Keratinocyte (primary cell): ENCODE data around the gene CNFN. TPM values are rescaled to one million over a fixed set of nuclear protein-coding genes. Genes with fewer than 3 reads are reported as not detected.

Experiments
- DNase-seq: peaks from one replicate; pipeline ENCODE4 v3.0.0-alpha.2; 2011; ENCODE audit warnings: low read depth, missing footprints, low spot score
- FAIRE-seq: peaks from 2 replicates; lab custom pipeline; 2011; peaks lifted over from hg19 to GRCh38; lab: Jason Lieb, UNC
- H2AFZ ChIP-seq: 2 replicates; pipeline ENCODE4 v1.6.0; 2012; ENCODE audit warnings: low read length, control low read depth, inconsistent platforms; ENCODE audit not compliant: control insufficient read depth
- H3K27ac ChIP-seq: 2 replicates; pipeline ENCODE4 v1.5.1; 2011; ENCODE audit warnings: low read length; ENCODE audit not compliant: control insufficient read depth, insufficient read depth
- H3K27me3 ChIP-seq: 3 replicates; pipeline ENCODE4 v1.6.0; 2011; ENCODE audit warnings: low read length; ENCODE audit not compliant: control insufficient read depth, insufficient read depth; ENCODE audit errors: extremely low read depth
- H3K36me3 ChIP-seq, 2 experiments: 2 replicates in 1 of 2; 3 replicates in 1 of 2; pipeline ENCODE4 v1.5.1; 2011; ENCODE audit warnings: low read length in 2 of 2, mild to moderate bottlenecking in 1 of 2; ENCODE audit not compliant: control insufficient read depth in 2 of 2, insufficient read depth in 2 of 2; ENCODE audit errors: extremely low read depth in 1 of 2
- H3K4me1 ChIP-seq: 3 replicates; pipeline ENCODE4 v1.5.1; 2011; ENCODE audit warnings: low read length; ENCODE audit not compliant: control insufficient read depth, insufficient read depth; ENCODE audit errors: extremely low read depth
- H3K4me2 ChIP-seq: 3 replicates; pipeline ENCODE4 v1.6.0; 2011; ENCODE audit warnings: low read depth, low read length; ENCODE audit not compliant: control insufficient read depth, insufficient read depth; ENCODE audit errors: extremely low read depth
- H3K4me3 ChIP-seq, 3 experiments: fragments of 200-600 bp in 1 of 3; sonication (generic) in 1 of 3; 2 replicates in 2 of 3; 3 replicates in 1 of 3; pipeline ENCODE4 v1.5.1; 2011 to 2016; ENCODE audit warnings: low read length in 3 of 3, mild to moderate bottlenecking in 3 of 3, control low read depth in 2 of 3, inconsistent platforms in 1 of 3, low read depth in 1 of 3, mixed read lengths in 1 of 3, mixed run types in 1 of 3, moderate library complexity in 1 of 3; ENCODE audit not compliant: control insufficient read depth in 2 of 3, insufficient read depth in 2 of 3; ENCODE audit errors: extremely low read depth in 1 of 3
- H3K79me2 ChIP-seq: 2 replicates; pipeline ENCODE4 v1.6.0; 2012; ENCODE audit warnings: low read length; ENCODE audit not compliant: control insufficient read depth, insufficient read depth
- H3K9ac ChIP-seq: 3 replicates; pipeline ENCODE4 v1.6.0; 2011; ENCODE audit warnings: low read length; ENCODE audit not compliant: control insufficient read depth, insufficient read depth; ENCODE audit errors: extremely low read depth
- H3K9me1 ChIP-seq: 3 replicates; pipeline ENCODE4 v1.6.0; 2011; ENCODE audit warnings: low read length; ENCODE audit not compliant: control insufficient read depth, insufficient read depth; ENCODE audit errors: extremely low read depth
- H3K9me3 ChIP-seq: 2 replicates; pipeline ENCODE4 v1.5.1; 2012; ENCODE audit warnings: low read depth, low read length; ENCODE audit not compliant: control insufficient read depth
- H4K20me1 ChIP-seq: 3 replicates; pipeline ENCODE4 v1.6.0; 2011; ENCODE audit warnings: low read length; ENCODE audit not compliant: control insufficient read depth, insufficient read depth; ENCODE audit errors: extremely low read depth
- EZH2 ChIP-seq: IDR thresholded peaks from one replicate; pipeline ENCODE4 v1.6.1; 2012; ENCODE audit warnings: inconsistent platforms, mild to moderate bottlenecking, low read length, moderate library complexity
- dilution Hi-C: fragments of 300-500 bp; cut with MboI; formaldehyde crosslinking; loops from one replicate; pipeline ENCODE4 v1.7.0; 2020; ENCODE audit warnings: low sequenced_read_pairs; ENCODE audit not compliant: extremely low pct_ligation_motif_present
- polyA plus RNA-seq, 5 experiments: library from polyadenylated mRNA; depleted of rRNA in 3 of 5; stranded (reverse) in 3 of 5; stranded (forward) in 1 of 5; unstranded in 1 of 5; fragments of >200 nt; gene quantifications; 1 replicate in 1 of 5; 2 replicates in 3 of 5; 3 replicates in 1 of 5; pipeline versions ENCODE4 v1.2.1 to v1.2.3, GENCODE V29; 2011 to 2012; ENCODE audit warnings: missing spikeins in 2 of 5, low read depth in 1 of 5, low replicate concordance in 1 of 5
- TF ChIP-seq, protein P1 (sequence below), 3 experiments: IDR thresholded peaks in 1 of 3; conservative IDR thresholded peaks in 1 of 3; optimal IDR thresholded peaks in 1 of 3; 2 replicates in 2 of 3; 3 replicates in 1 of 3; pipeline versions ENCODE3 to v1.5.1; 2011; ENCODE audit warnings: low read length in 3 of 3, mild to moderate bottlenecking in 3 of 3, moderate library complexity in 2 of 3, control low read depth in 1 of 3, inconsistent platforms in 1 of 3; ENCODE audit not compliant: insufficient read depth in 2 of 3; ENCODE audit errors: extremely low read depth in 1 of 3

The CNFN gene
- polyA plus RNA-seq, 1 donor (not counting 4 experiments of a cell fraction or from before 2014, with no cell fraction given), result 3.0 TPM

DNA sequence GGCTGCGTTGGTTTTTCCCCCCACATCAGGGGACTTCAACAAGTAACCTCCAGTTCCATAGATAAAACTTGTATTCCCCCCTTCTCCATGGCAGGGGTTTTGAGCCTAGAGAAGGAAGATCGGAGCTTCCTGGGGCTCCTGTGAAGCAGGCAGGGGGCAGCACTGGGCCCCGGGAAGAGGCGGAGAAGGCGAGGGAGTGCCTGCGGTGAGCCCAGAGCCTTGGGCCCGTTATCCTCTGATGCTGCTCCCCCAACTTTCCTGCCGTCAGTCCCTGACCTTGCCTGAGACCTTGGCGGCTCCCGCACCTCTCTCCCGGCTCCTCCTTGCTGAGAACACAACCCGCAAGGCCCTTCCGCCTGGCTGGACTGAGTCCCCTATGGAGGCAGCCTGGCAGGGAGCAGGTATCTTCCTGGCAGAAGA is 34.6 kb upstream of the CNFN start:
- no peaks in the 10 kb centered on the region for H4K20me1 ChIP-seq
- H3K27me3 ChIP-seq, result no peaks in the 10 kb centered on the region
- dilution Hi-C loops, result loop anchor here (25.0 kb wide), 1 partner anchor 163 kb away; the partner anchor contains the start of gene CEACAM8
- no peak overlapping the region for H2AFZ ChIP-seq
- no peak overlapping the region for H3K4me3 ChIP-seq
- TF ChIP-seq, protein P1, sequence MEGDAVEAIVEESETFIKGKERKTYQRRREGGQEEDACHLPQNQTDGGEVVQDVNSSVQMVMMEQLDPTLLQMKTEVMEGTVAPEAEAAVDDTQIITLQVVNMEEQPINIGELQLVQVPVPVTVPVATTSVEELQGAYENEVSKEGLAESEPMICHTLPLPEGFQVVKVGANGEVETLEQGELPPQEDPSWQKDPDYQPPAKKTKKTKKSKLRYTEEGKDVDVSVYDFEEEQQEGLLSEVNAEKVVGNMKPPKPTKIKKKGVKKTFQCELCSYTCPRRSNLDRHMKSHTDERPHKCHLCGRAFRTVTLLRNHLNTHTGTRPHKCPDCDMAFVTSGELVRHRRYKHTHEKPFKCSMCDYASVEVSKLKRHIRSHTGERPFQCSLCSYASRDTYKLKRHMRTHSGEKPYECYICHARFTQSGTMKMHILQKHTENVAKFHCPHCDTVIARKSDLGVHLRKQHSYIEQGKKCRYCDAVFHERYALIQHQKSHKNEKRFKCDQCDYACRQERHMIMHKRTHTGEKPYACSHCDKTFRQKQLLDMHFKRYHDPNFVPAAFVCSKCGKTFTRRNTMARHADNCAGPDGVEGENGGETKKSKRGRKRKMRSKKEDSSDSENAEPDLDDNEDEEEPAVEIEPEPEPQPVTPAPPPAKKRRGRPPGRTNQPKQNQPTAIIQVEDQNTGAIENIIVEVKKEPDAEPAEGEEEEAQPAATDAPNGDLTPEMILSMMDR (optimal IDR thresholded peaks at IDR 0.05 in 1 of 3, IDR thresholded peaks at IDR 0.05 in 1 of 3, conservative IDR thresholded peaks at IDR 0.05 in 1 of 3; ENCODE audit: extremely low read depth in 1 of 3, insufficient read depth in 2 of 3, low read length in 3 of 3), result peak in 1 of 3 experiments; percentile 3
- no peak for TF ChIP-seq EZH2
- no peak for DNase-seq
- H3K4me2 ChIP-seq, result no peak overlapping the region
- H3K9me1 ChIP-seq, result no peaks in the 10 kb centered on the region
- no peak overlapping the region for H3K9ac ChIP-seq
- peaks cover under 1% of the 10 kb centered on the region for H3K79me2 ChIP-seq
- H3K4me1 ChIP-seq, result peaks cover 33% of the 10 kb centered on the region
- H3K9me3 ChIP-seq, result no peaks in the 10 kb centered on the region
- no peak overlapping the region for H3K27ac ChIP-seq
- H3K36me3 ChIP-seq, result no peaks in the 10 kb centered on the region
- no peak for FAIRE-seq

DNA sequence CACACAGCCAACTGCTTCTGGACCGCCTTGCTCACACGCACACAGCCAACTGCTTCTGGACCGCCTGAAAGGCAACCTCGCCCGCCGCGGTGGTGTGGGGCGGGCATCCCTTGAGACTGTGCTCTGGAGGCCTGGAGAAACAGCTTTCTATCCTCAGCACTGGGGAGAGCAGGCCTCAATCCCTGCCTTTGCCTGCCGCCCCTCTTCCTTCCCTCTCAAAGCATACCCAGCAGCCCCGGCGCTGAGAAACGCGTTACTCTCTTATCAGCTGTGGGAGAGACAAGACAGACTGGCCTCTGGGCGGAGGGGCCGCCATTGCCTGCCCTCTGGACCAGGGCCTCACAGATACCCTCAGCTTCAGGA is 34.2 kb upstream of the CNFN start:
- peaks cover 3% of the 10 kb centered on the region for H3K79me2 ChIP-seq
- dilution Hi-C loops, result no loop called here
- TF ChIP-seq, protein P1 (optimal IDR thresholded peaks at IDR 0.05 in 1 of 3, IDR thresholded peaks at IDR 0.05 in 1 of 3, conservative IDR thresholded peaks at IDR 0.05 in 1 of 3; ENCODE audit: extremely low read depth in 1 of 3, insufficient read depth in 2 of 3, low read length in 3 of 3), result no peak
- no peak for TF ChIP-seq EZH2
- H3K9me1 ChIP-seq, result no peaks in the 10 kb centered on the region
- no peak for FAIRE-seq
- H4K20me1 ChIP-seq, result no peaks in the 10 kb centered on the region
- H3K4me3 ChIP-seq, result no peak overlapping the region
- H3K4me1 ChIP-seq, result peaks cover 34% of the 10 kb centered on the region
- no peak for DNase-seq
- no peak overlapping the region for H3K9ac ChIP-seq
- no peaks in the 10 kb centered on the region for H3K36me3 ChIP-seq
- no peaks in the 10 kb centered on the region for H3K27me3 ChIP-seq
- no peak overlapping the region for H2AFZ ChIP-seq
- peak overlapping the region; percentile 90 for H3K4me2 ChIP-seq
- H3K27ac ChIP-seq, result no peak overlapping the region
- no peaks in the 10 kb centered on the region for H3K9me3 ChIP-seq
